ENCODE data around the gene ODC1.

DNA sequence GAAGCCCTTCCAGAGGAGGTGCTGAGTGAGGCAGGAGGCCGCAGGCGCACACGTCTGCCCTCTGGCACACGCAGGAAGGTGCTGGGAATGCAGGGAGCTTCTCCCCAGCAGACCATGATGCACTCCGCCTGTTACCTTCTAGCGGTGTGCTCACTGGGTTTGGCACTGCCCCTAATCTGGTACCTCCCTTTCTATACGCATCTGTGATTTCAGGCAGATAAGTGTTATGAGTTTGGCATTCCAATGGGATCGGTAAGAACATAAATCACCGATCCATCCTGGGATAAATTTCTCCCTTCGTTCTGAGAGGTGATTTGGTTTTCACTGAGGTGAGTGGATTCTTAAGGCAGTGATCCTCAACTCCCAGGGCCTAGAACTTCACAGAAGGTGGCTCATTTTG, 34.6 kb downstream of the ODC1 start:
- no peak for TF ChIP-seq EZH2 (IDR thresholded peaks at IDR 0.05; ENCODE audit: borderline replicate concordance, low read length)
- TF ChIP-seq, protein P1, sequence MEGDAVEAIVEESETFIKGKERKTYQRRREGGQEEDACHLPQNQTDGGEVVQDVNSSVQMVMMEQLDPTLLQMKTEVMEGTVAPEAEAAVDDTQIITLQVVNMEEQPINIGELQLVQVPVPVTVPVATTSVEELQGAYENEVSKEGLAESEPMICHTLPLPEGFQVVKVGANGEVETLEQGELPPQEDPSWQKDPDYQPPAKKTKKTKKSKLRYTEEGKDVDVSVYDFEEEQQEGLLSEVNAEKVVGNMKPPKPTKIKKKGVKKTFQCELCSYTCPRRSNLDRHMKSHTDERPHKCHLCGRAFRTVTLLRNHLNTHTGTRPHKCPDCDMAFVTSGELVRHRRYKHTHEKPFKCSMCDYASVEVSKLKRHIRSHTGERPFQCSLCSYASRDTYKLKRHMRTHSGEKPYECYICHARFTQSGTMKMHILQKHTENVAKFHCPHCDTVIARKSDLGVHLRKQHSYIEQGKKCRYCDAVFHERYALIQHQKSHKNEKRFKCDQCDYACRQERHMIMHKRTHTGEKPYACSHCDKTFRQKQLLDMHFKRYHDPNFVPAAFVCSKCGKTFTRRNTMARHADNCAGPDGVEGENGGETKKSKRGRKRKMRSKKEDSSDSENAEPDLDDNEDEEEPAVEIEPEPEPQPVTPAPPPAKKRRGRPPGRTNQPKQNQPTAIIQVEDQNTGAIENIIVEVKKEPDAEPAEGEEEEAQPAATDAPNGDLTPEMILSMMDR (IDR thresholded peaks at IDR 0.05; ENCODE audit: low read length) = no peak
